GM12874 (cell line): ENCODE measurements around the gene TMPRSS13.

ENCODE experiments used
- CTCF ChIP-seq: IDR thresholded peaks from 2 replicates; pipeline ENCODE4 v1.5.1; 2011; ENCODE audit warnings: low read depth, mild to moderate bottlenecking, control low read depth, low read length, moderate library complexity; ENCODE audit not compliant: insufficient read depth

Gene TMPRSS13

GRCh38 chr11:117868815-117869561 is 60.2 kb downstream of the TMPRSS13 start:
- no peak for TF ChIP-seq CTCF

GRCh38 chr11:117868088-117868487 is 61.1 kb downstream of the TMPRSS13 start:
- no peak for TF ChIP-seq CTCF

GRCh38 chr11:117866526-117866925 is 62.7 kb downstream of the TMPRSS13 start:
- TF ChIP-seq CTCF: no peak

- no peak for TF ChIP-seq CTCF
These were observed 65.8 kb downstream of the TMPRSS13 start for GRCh38 chr11:117863383-117863782.

- no peak for TF ChIP-seq CTCF
These were observed 66.4 kb downstream of the TMPRSS13 start for GRCh38 chr11:117862753-117863152.

- no peak for TF ChIP-seq CTCF
These were observed 67.0 kb downstream of the TMPRSS13 start for GRCh38 chr11:117862019-117862725.

GRCh38 chr11:117861151-117862018 is 67.8 kb downstream of the TMPRSS13 start:
- no peak for TF ChIP-seq CTCF
